GM21529 (cell line): ENCODE measurements around the gene SCN3B.

Experiments
- ATAC-seq: cut with Tn5 transposase; IDR thresholded peaks from one replicate; pipeline ENCODE4 v1.9.1; 2021; ENCODE audit not compliant: unreplicated experiment

Gene SCN3B

DNA sequence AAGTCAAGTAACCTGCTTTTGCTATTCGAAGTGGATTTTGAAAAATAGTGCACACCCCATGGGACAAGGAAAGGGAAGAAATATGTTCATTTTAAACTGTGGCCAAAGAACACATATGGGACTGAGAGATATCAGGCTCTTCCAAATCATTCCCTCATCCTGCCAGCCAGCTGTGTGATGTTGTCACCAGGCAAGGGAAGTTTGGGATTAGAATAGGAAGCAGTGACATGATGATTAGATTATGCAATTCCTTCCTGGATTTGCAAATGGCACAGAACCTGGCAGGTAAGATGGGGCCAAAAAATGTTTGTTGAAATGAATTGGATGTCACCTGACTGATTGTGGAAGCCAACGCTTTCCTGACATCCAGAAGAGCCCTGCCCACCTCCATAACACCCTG, 4.9 kb upstream of the SCN3B start:
- no peak for ATAC-seq

DNA sequence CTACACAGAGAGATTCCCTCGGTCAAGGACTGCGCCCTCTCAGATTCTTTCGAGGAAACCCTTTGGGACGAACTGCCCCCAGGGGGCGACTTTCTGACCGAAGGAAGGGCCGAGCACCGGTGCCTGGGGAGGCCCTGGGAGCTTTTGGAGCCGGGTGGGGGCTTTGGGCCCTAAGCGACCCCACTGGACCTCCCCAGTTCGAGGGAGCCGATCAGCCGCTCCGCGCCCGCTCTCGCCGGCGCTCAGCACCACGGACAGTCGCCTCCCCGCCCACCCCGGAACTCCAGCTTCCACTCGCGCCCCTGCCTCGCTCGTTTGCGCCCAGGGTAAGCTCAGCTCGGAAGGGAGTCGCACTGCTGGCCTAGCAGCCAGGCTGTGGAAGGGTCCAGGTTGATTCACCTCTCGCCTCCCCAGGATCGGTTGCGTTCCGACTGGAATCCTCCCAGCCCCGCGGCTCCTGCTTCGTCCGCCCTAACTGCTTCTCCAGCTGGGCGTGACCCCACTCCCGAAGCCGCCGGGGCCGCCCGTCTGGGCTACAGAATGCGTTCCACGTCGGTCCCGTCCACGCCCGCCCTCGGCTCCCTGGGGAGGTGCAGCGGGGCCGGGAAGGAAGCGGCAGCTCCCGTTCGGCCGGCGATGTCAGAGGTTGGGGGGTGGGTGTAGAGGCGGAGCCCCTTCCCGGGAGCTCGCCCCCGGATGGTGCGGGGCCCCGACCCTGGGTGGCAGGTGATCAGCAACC, 428 bp downstream of the SCN3B start:
- ATAC-seq, result no peak

DNA sequence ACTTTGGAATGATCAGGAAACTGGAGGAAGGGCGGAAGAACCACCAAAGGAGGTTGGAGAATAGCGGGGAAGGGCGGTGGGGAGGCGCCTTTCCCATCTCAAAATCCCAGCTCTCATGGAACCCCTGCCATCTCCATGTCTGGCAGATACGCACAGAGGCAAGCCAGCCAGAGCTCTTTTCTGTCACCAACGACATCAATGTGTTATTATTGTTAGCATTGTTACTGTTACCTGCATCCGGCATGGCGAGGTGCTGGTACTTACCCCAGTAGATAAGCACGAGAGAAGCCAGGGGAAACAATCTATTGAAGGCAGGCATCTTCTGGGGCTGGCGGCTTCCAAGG, 969 bp downstream of the SCN3B start:
- no peak for ATAC-seq

- no peak for ATAC-seq
Measured at GRCh38 chr11:123652599-123652998, 1.8 kb downstream of the SCN3B start.

DNA sequence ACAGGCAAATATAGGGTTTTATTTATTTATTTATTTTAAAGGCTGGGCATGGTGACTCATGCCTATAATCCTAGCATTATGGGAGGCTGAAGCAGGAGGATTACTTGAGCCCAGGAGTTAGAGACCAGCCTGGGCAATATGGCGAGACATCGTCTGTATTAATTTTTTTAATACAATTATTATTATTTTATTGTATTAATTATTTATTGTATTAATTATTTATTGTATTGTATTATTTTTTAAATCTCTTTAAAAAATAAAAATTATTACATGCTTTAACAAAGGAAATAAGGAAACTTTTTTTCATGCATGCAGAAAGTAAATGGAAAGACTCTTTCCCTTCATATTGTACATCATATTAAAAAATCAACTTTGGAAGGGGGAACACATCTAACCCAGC, 3.5 kb downstream of the SCN3B start:
- no peak for ATAC-seq

- ATAC-seq, result no peak
Measured at GRCh38 chr11:123645286-123645975, 9.0 kb downstream of the SCN3B start.

DNA sequence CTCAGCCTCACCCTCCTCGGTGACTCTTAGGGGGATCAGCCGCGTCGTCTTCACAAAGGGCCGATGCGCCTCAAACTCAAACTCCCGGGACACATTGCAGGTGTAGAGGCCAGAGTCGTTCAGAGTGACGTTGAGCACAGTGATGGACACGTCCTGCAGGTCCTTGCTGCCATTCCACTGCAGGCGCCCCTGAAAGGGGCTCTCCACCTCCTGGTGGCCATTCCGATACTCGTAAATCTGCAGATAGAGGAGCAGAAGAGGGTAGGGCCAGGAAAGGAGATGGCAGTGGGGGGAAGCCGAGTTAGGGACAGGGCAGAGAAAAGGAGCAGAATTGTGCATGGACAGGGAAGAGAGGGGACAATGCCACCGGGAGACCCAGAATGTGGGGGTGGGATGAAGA, 12.0 kb downstream of the SCN3B start:
- ATAC-seq, result no peak

DNA sequence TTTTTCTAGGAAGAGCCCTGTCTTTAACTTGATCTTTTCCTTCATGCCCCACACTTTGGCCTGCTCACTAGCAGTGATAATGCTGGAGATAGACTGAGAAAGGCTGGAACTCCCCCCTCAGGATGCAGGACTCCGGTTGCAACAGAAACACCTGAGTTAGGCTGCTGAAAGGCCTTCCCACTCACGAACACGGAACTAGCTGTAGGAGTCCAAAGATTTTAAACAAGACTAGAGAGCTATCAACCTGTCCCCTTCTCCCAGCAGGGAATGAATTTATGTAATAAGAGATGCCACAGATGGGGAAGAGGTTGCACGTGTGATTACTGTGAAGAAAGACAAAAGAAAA, 13.0 kb downstream of the SCN3B start:
- no peak for ATAC-seq

- ATAC-seq, result peak; percentile 89
Measured at GRCh38 chr11:123640677-123641494, 13.5 kb downstream of the SCN3B start.

DNA sequence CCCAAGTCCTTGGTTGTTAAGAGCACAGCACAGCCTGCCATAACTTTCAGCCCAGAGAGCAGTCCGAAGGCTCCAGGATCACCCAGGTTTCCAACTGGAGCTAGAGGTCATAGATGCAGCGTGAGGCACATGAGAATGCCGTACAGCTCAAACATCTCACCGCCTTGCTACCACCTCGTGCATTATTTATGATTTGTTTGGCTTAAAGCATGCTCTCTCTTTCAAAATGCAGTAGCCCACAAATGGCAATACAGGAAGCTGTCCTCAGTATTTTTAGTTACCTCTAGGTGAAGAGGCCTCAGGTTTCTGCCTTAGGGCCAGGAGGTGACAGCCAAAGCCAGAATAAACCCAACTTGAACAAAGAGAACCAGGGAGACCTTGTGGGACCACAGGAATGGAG, 14.4 kb downstream of the SCN3B start:
- no peak for ATAC-seq

DNA sequence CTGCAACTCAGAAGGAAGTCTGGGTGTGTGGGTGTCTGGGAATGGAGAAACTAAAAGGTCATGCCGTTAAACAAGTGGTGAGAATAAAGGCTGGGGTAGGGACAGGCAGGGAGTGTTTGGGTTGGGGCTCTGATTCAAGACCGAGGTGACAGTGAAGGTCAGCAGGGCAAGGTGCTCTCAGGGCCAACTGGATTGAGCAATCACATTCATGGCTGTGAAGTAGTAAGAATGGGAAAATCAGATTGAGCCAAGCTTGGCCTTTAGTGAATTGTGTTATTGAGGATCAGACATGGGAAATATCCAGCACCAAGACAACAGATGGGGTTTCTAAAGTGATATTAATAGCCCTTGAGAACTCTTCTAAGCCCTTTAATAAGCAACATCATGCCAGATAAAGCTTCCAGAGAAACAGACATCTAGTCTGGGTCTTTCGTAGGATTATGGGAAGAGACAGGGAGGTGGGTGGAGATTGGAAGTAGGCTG, 24.3 kb downstream of the SCN3B start:
- ATAC-seq, result no peak

DNA sequence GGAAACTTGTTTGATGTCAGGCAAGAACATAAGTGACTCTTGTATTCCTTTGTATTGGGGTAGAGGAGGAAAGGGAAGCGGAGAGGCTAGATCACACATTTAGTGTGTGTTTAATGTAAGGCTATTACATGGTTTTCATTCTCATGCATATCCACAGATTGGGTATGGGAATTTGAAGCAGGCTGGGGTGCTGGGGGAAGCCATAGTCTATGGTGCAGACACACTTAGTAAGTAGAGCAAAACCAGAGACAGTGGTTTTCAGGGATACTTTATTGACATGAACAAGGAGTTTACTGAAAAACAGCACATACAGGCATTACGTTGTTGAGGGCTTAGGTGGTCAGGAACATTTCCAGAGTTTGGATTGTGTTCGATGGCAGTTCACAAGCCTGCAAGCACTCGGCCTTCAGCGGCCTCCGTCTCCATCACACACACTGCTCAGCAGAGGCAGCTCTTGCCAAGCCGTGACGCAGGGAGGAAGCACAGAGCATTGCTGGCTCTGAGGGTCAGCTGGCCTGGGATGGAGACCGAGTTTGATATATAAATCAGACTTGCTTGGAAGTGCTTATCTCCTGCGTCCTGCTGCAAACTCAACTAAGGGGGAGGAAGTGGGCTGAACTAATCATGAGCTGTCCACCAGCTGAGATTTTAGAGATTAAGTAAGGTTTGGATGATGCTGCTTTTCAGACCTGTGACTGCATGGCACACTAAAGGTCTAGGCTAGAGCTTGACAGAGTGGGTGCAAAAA, 25.3 kb downstream of the SCN3B start:
- no peak for ATAC-seq

- no peak for ATAC-seq
Measured at GRCh38 chr11:123624974-123625373, 29.4 kb downstream of the SCN3B start.

- ATAC-seq, result no peak
Measured at GRCh38 chr11:123622576-123622975, 31.8 kb downstream of the SCN3B start.

- ATAC-seq, result no peak
Measured at GRCh38 chr11:123616505-123617198, 37.8 kb downstream of the SCN3B start.

DNA sequence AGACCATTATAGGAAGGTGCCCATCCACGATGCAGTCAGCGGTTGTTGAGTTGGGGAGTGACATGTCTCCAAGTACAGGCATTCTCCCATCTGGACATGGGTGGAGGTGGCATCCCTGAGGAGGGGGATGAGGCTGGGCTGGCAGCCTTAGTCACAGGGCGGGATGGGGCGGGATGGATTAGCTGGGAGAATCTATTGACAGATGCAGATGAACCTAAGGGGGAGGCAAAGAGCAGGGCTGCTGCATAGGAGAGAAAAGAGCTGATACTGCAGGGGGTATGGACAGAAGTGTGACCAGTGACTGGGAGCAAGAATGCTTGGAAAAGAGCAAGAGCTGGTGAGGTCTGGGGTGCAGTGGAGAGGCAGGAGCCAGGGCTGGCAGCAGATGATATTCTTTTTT, 42.7 kb downstream of the SCN3B start:
- no peak for ATAC-seq

DNA sequence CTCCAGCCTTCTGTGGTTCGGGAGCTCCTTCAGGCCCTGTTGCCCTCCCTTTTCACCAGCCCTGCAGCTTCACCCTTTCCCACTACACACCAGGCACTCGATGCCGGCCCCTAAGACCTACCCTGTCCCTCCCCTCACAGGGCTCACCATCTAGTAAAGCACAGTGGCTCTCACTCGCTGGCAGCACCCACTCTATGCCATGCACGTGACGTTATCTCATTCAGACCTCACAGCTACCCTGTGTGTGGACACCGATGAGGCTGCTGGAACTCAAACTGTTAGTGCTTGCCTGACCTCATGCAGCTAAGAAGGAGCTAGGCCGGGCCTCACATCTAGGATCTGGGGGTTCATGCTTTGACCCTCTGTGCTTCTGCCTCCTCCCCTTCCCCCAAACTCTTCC, 45.5 kb downstream of the SCN3B start:
- no peak for ATAC-seq

- ATAC-seq, result no peak
Measured at GRCh38 chr11:123608371-123608770, 46.1 kb downstream of the SCN3B start.

DNA sequence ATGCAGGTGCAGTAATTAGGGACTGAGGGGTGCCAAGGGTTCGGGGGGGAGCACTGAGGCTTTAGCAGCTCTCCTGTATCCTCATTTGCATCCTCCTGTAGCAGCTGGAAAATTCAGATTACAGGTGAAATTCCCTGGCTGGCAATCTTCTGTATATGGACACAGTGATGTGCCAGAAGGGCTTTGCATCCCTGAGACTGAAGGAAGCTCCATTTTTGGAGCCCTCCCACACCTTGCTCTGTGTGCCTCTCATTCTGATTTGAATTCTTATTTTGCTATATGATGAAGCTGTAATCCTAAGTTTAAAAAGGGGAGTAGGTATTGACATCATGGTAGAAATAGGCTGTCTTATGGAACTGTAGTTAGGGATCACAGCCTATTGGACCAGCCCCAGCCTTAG, 46.6 kb downstream of the SCN3B start:
- ATAC-seq, result no peak

DNA sequence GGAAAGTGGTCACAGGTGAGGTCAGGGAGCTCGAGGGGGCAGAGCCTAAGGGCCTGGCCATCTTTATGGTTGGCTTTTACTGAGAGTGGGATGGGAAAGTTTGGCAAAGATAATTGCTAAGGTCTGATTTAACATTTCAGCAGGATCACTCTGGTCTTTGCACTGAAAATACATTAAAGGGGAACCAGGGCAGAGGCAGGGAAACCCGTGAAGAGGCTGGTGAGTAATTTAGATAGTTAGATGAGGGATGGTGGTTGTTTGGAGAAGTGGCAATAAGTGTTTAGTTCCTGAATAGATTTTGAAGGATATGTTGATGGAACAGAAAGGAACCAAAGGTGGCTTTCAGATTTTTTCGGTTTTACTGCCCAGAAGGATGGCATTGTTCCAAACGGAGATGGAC, 50.8 kb downstream of the SCN3B start:
- ATAC-seq, result no peak

- no peak for ATAC-seq
Measured at GRCh38 chr11:123601743-123602142, 52.7 kb downstream of the SCN3B start.
